Vagina (tissue), 2 donors: ENCODE measurements around the gene TXNRD1. TPM values are rescaled to one million over a fixed set of nuclear protein-coding genes. Genes with fewer than 3 reads are reported as not detected.

Experiments
- DNase-seq, 2 donors: peaks; one replicate each; pipeline ENCODE4 v3.0.0-alpha.2; 2017; ENCODE audit errors: extremely low spot score in 2 of 2
- H3K27ac ChIP-seq: fragments of 200-600 bp; sonication (generic); one replicate; pipeline ENCODE4 v1.5.1; 2019
- H3K27me3 ChIP-seq: fragments of 200-600 bp; sonication (generic); one replicate; pipeline ENCODE4 v1.5.1; 2019
- H3K36me3 ChIP-seq, 2 donors: fragments of 200-600 bp; sonication (generic); one replicate each; pipeline ENCODE4 v1.5.1; 2017 to 2019
- H3K4me1 ChIP-seq: fragments of 200-600 bp; sonication (generic); one replicate; pipeline ENCODE4 v1.5.1; 2019
- H3K4me3 ChIP-seq, 2 donors: fragments of 200-600 bp; sonication (generic); 1 replicate in 1 of 2; 2 replicates in 1 of 2; pipeline ENCODE4 v1.5.1; 2016 to 2019
- H3K9me3 ChIP-seq: fragments of 200-600 bp; sonication (generic); one replicate; pipeline ENCODE4 v1.5.1; 2019
- CTCF ChIP-seq, 3 experiments: fragments of 450-650 bp in 2 of 3; fragments of 200-600 bp in 1 of 3; sonication (generic) in 1 of 3; IDR thresholded peaks; one replicate each; pipeline ENCODE4 v1.5.1; 2017 to 2019; ENCODE audit warnings: antibody characterized with exemption in 3 of 3, mild to moderate bottlenecking in 2 of 3, moderate library complexity in 2 of 3
- POLR2A ChIP-seq, 2 donors: fragments of 450-650 bp; IDR thresholded peaks; one replicate each; pipeline ENCODE4 v1.6.1; 2017; ENCODE audit warnings: antibody characterized with exemption in 2 of 2, mild to moderate bottlenecking in 2 of 2, moderate library complexity in 2 of 2
- POLR2AphosphoS5 ChIP-seq, 2 donors: sonication (generic); formaldehyde crosslinking; IDR thresholded peaks; one replicate each; pipeline ENCODE4 v1.9.0; 2017; ENCODE audit warnings: antibody characterized with exemption in 2 of 2, mild to moderate bottlenecking in 2 of 2, low read depth in 1 of 2; ENCODE audit not compliant: insufficient read depth in 1 of 2
- intact Hi-C: fragments of 100-400 bp; cut with DNase I; formaldehyde crosslinking; loops from one replicate; pipeline ENCODE4 v1.15.1; 2023
- total RNA-seq: library from RNA; depleted of rRNA; stranded (reverse); fragments of >200 nt; gene quantifications from one replicate; pipeline ENCODE4 v1.2.3, GENCODE V29; 2016

TXNRD1 gene
- total RNA-seq, 1 donor from 2014 or later, result 144 TPM

GRCh38 chr12:104295954-104296353 lies 80.4 kb downstream of the TXNRD1 start:
- peaks cover 0 to 31% of the 10 kb centered on the region in 2 donors for H3K36me3 ChIP-seq
- no peak overlapping the region for H3K27ac ChIP-seq
- intact Hi-C loops, result loop anchor here (5.0 kb wide), 1 partner anchor 79 kb away; the partner anchor contains the start of gene TXNRD1
- peaks cover 59% of the 10 kb centered on the region for H3K4me1 ChIP-seq
- H3K9me3 ChIP-seq, result no peaks in the 10 kb centered on the region
- no peak for DNase-seq
- TF ChIP-seq POLR2AphosphoS5 (IDR thresholded peaks at IDR 0.05; ENCODE audit: insufficient read depth in 1 of 2, low read depth in 1 of 2) (no peak), POLR2A (IDR thresholded peaks at IDR 0.05) (no peak), CTCF (IDR thresholded peaks at IDR 0.05) (no peak)
- H3K27me3 ChIP-seq, result no peaks in the 10 kb centered on the region
- no peak overlapping the region for H3K4me3 ChIP-seq

DNA sequence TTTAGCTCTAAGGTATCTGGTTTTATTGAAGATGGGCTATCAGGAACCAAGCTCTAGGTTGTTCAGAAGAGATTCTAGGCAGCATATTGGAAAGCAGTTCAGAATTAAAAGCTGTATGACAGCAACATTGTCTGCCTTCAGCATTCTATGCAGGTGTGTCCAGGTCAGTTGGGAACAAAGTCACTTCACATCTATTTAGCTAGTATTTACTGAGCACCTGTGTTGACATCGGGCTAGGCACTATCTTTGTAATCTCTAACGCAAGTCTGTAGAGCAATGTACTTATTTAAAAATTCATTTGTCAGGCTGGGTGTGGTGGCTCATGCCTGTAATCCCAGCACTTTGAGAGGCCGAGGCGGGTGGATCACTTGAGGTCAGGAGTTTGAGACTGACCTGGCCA lies 81.1 kb downstream of the TXNRD1 start:
- Histone ChIP-seq H3K4me3 (no peak overlapping the region), H3K9me3 (no peaks in the 10 kb centered on the region), H3K27ac (no peak overlapping the region), H3K36me3 (peaks cover 0 to 25% of the 10 kb centered on the region in 2 donors), H3K4me1 (peaks cover 55% of the 10 kb centered on the region), H3K27me3 (no peaks in the 10 kb centered on the region)
- DNase-seq, result no peak
- TF ChIP-seq POLR2AphosphoS5 (IDR thresholded peaks at IDR 0.05; ENCODE audit: insufficient read depth in 1 of 2, low read depth in 1 of 2), result no peak
- no peak for TF ChIP-seq CTCF (IDR thresholded peaks at IDR 0.05)
- TF ChIP-seq POLR2A (IDR thresholded peaks at IDR 0.05), result no peak
- intact Hi-C loops, result loop anchor here (5.0 kb wide), 1 partner anchor 79 kb away; the partner anchor contains the start of gene TXNRD1

DNA sequence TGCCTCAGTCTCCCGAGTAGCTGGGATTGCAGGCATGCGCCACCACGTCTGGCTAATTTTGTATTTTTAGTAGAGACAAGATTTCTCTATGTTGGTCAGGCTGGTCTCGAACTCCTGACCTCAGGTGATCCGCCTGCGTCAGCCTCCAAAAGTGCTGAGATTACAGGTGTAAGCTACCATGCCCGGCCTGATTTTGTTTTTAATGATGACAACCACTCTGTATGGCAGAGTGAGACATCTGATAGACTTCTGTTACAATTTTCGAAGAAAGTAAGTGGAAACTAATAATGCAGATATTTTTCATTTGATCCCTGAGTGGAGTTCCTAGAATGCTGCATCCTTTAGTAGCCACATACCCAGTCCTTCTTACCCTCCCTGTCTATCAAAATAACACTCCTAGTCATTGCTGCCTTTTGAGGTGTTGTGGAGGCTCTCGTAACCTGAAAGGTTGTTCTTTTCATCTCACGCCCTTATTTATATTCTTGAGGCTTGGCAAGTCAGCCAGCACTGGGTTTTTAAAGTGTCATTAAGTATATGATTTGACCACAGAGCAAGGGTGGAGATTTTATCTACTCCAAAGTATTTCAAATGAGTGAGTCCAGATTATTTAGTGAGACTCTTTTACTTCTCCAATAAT lies 82.0 kb downstream of the TXNRD1 start:
- Histone ChIP-seq H3K9me3 (no peaks in the 10 kb centered on the region), H3K4me3 (no peak overlapping the region), H3K27me3 (no peaks in the 10 kb centered on the region), H3K27ac (no peak overlapping the region), H3K4me1 (peaks cover 56% of the 10 kb centered on the region), H3K36me3 (peaks cover 0 to 16% of the 10 kb centered on the region in 2 donors)
- intact Hi-C loops, result loop anchor here (5.0 kb wide), 1 partner anchor 80 kb away; the partner anchor contains the start of gene TXNRD1
- TF ChIP-seq POLR2A (IDR thresholded peaks at IDR 0.05) (no peak), POLR2AphosphoS5 (IDR thresholded peaks at IDR 0.05; ENCODE audit: insufficient read depth in 1 of 2, low read depth in 1 of 2) (no peak), CTCF (IDR thresholded peaks at IDR 0.05) (no peak)
- DNase-seq, result no peak

DNA sequence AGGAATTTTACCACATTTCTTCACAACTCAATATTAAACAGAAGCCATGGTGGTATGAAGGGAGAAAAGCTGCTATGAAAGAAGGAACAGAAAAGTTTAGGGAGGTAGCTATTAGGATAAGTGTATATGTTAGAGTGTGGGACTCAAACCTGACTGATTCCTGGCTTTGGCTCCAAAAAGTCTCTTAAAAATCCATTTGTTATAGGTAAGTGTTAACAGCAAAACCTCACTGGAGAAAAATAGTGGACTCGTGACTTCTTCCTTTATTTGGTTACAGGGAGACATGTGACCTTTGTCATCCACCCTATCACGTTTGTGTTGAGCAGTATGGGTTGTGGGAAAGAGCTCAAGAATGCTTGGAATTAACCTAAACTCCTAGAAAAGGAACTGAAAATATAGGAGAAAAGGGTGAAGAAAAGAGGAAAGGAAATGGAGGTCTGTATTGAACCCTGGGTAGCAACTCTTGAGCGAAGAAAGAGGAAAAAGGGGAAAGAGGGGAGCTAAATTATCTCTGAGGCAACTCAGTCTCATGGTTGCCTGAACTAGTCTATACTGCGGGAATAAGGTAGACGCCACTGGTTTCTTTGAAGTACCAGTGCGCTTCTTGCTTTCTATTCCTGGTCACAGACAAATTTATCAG lies 84.4 kb downstream of the TXNRD1 start:
- DNase-seq, result no peak
- no peak overlapping the region for H3K27ac ChIP-seq
- no peaks in the 10 kb centered on the region for H3K27me3 ChIP-seq
- TF ChIP-seq CTCF (IDR thresholded peaks at IDR 0.05) (no peak), POLR2A (IDR thresholded peaks at IDR 0.05) (no peak), POLR2AphosphoS5 (IDR thresholded peaks at IDR 0.05; ENCODE audit: insufficient read depth in 1 of 2, low read depth in 1 of 2) (no peak)
- intact Hi-C loops, result loop anchor here (5.0 kb wide), 1 partner anchor 83 kb away; the partner anchor contains the start of gene TXNRD1
- H3K4me3 ChIP-seq, result no peak overlapping the region
- H3K4me1 ChIP-seq, result peaks cover 66% of the 10 kb centered on the region
- no peaks in the 10 kb centered on the region for H3K9me3 ChIP-seq
- H3K36me3 ChIP-seq, result peaks cover 0 to 7% of the 10 kb centered on the region in 2 donors
